GM10248 (cell line): ENCODE measurements around the gene RAD51B.

Source experiments
- CTCF ChIA-PET: fragments of 300-600 bp; sonication (Branson Sonifier 250); formaldehyde crosslinking; extraction: SDS; loops from one replicate; lab custom pipeline; 2021; ENCODE audit warnings: antibody characterized with exemption; lab: Yijun Ruan, JAX
- POLR2A ChIA-PET: fragments of 350-650 bp; sonication (Branson Sonifier 250); formaldehyde crosslinking; extraction: SDS; loops from one replicate; lab custom pipeline; 2020; ENCODE audit warnings: antibody characterized with exemption; lab: Yijun Ruan, JAX
- DNase-seq: peaks from one replicate; pipeline ENCODE4 v3.0.0; 2012; ENCODE audit errors: extremely low spot score
- CTCF ChIP-seq: IDR thresholded peaks from 2 replicates; pipeline ENCODE4 v1.5.1; 2012; ENCODE audit warnings: mild to moderate bottlenecking, low read depth; ENCODE audit errors: extremely low read depth, missing control alignments, control extremely low read depth

RAD51B gene

GRCh38 chr14:68737086-68737485, 917.5 kb downstream of the RAD51B start:
- DNase-seq = no peak
- CTCF ChIA-PET = interaction anchor here (1.2 kb wide), 1 partner anchor 26 kb away, joined by 3 read pairs; no protein-coding TSS in a partner anchor
- POLR2A ChIA-PET = interaction anchor here (0.5 to 0.7 kb wide), 2 partner anchors 72 to 1961 kb away, joined by 3 read pairs; no protein-coding TSS in a partner anchor
- TF ChIP-seq CTCF = no peak

GRCh38 chr14:68738559-68738958, 919.0 kb downstream of the RAD51B start:
- ChIA-PET CTCF (no interaction called here), POLR2A (no interaction called here)
- no peak for TF ChIP-seq CTCF
- DNase-seq = no peak

- no peak for DNase-seq
- no peak for TF ChIP-seq CTCF
- POLR2A ChIA-PET = no interaction called here
- CTCF ChIA-PET = interaction anchor here (0.9 to 1.5 kb wide), 2 partner anchors 49 to 85 kb away, joined by 3 to 4 read pairs; no protein-coding TSS in a partner anchor
These were observed 920.1 kb downstream of the RAD51B start for GRCh38 chr14:68739701-68740100.

GRCh38 chr14:68740788-68741476, 921.4 kb downstream of the RAD51B start:
- DNase-seq = no peak
- ChIA-PET POLR2A (no interaction called here), CTCF (no interaction called here)
- no peak for TF ChIP-seq CTCF

GRCh38 chr14:68741477-68741791, 921.9 kb downstream of the RAD51B start:
- POLR2A ChIA-PET = no interaction called here
- no peak for TF ChIP-seq CTCF

GRCh38 chr14:68741839-68742470, 922.4 kb downstream of the RAD51B start:
- DNase-seq = peak; percentile 83
- no peak for TF ChIP-seq CTCF
- ChIA-PET CTCF (no interaction called here), POLR2A (no interaction called here)

More at GRCh38 chr14:68741477-68741791, 921.9 kb downstream of the RAD51B start:
- CTCF ChIA-PET = no interaction called here
- no peak for DNase-seq
